Measurements from ENCODE around the gene PRR7.

Gene PRR7

GRCh38 chr5:177423671-177424070, 22.9 kb upstream of the PRR7 start:
- DNase-seq (ENCODE audit: low read depth in 2 of 2, low spot score in 1 of 2): no peak

- DNase-seq (ENCODE audit: low read depth in 2 of 2, low spot score in 1 of 2): no peak
These were observed 21.3 kb upstream of the PRR7 start for GRCh38 chr5:177425196-177425800.

GRCh38 chr5:177425801-177426565, 20.6 kb upstream of the PRR7 start:
- DNase-seq (ENCODE audit: low read depth in 2 of 2, low spot score in 1 of 2): peak; percentile 99

- no peak for DNase-seq (ENCODE audit: low read depth in 2 of 2, low spot score in 1 of 2)
These were observed 19.9 kb upstream of the PRR7 start, which contains the start of gene GRK6 for GRCh38 chr5:177426566-177427210. GRK6 (plus strand) TSS chr5:177426676; CDS start chr5:177426846, 170 bp downstream.

GRCh38 chr5:177427211-177427822, 19.3 kb upstream of the PRR7 start:
- no peak for DNase-seq (ENCODE audit: low read depth in 2 of 2, low spot score in 1 of 2)

- no peak for DNase-seq (ENCODE audit: low read depth in 2 of 2, low spot score in 1 of 2)
These were observed 18.6 kb upstream of the PRR7 start for GRCh38 chr5:177427919-177428573.

- no peak for DNase-seq (ENCODE audit: low read depth in 2 of 2, low spot score in 1 of 2)
These were observed 17.9 kb upstream of the PRR7 start for GRCh38 chr5:177428574-177429217.

- peak; percentile 75 to 86 for DNase-seq (ENCODE audit: low read depth in 2 of 2, low spot score in 1 of 2)
These were observed 17.2 kb upstream of the PRR7 start for GRCh38 chr5:177429248-177430040.

- DNase-seq (ENCODE audit: low read depth in 2 of 2, low spot score in 1 of 2): no peak
These were observed 16.3 kb upstream of the PRR7 start for GRCh38 chr5:177430140-177430951.

GRCh38 chr5:177430972-177431316, 15.7 kb upstream of the PRR7 start:
- DNase-seq (ENCODE audit: low read depth in 2 of 2, low spot score in 1 of 2): no peak

- peak in 1 of 2 donors; percentile 48 for DNase-seq (ENCODE audit: low read depth in 2 of 2, low spot score in 1 of 2)
These were observed 15.1 kb upstream of the PRR7 start for GRCh38 chr5:177431317-177432142.

GRCh38 chr5:177432143-177432838, 14.3 kb upstream of the PRR7 start:
- DNase-seq (ENCODE audit: low read depth in 2 of 2, low spot score in 1 of 2): no peak

GRCh38 chr5:177432839-177433657, 13.6 kb upstream of the PRR7 start:
- no peak for DNase-seq (ENCODE audit: low read depth in 2 of 2, low spot score in 1 of 2)

- no peak for DNase-seq (ENCODE audit: low read depth in 2 of 2, low spot score in 1 of 2)
These were observed 12.9 kb upstream of the PRR7 start for GRCh38 chr5:177433658-177434217.

- DNase-seq (ENCODE audit: low read depth in 2 of 2, low spot score in 1 of 2): no peak
These were observed 12.2 kb upstream of the PRR7 start for GRCh38 chr5:177434437-177434836.

GRCh38 chr5:177434942-177435738, 11.5 kb upstream of the PRR7 start:
- no peak for DNase-seq (ENCODE audit: low read depth in 2 of 2, low spot score in 1 of 2)
